MM.1S (cell line): ENCODE measurements around the gene TTC7B.

ENCODE experiments used
- DNase-seq: peaks from one replicate; pipeline ENCODE4 v3.0.0-alpha.2; 2015
- H2AFZ ChIP-seq: fragments of 300-600 bp; sonication (generic); 2 replicates; pipeline ENCODE4 v1.6.0; 2016; ENCODE audit warnings: antibody characterized with exemption, low read length
- H3F3A ChIP-seq: fragments of 300-600 bp; sonication (generic); 2 replicates; pipeline ENCODE4 v1.6.1; 2016; ENCODE audit warnings: mild to moderate bottlenecking, antibody characterized with exemption, low read length, moderate library complexity, mixed read lengths; ENCODE audit not compliant: insufficient read depth
- H3K27ac ChIP-seq: fragments of 300-600 bp; sonication (generic); 2 replicates; pipeline ENCODE4 v1.5.1; 2016; ENCODE audit warnings: mild to moderate bottlenecking, low read length
- H3K27me3 ChIP-seq: fragments of 300-600 bp; sonication (generic); replicated peaks from 2 replicates; pipeline ENCODE4 v1.6.0; 2016; ENCODE audit warnings: low read length; ENCODE audit not compliant: insufficient read depth
- H3K36me3 ChIP-seq: fragments of 300-600 bp; sonication (generic); replicated peaks from 2 replicates; pipeline ENCODE4 v1.6.1; 2016; ENCODE audit warnings: mild to moderate bottlenecking, low read length, mixed read lengths; ENCODE audit not compliant: insufficient read depth
- H3K4me1 ChIP-seq: fragments of 300-600 bp; sonication (generic); 2 replicates; pipeline ENCODE4 v1.6.1; 2016; ENCODE audit warnings: low read length, mixed read lengths
- H3K4me2 ChIP-seq: fragments of 300-600 bp; sonication (generic); 2 replicates; pipeline ENCODE4 v1.6.0; 2016; ENCODE audit warnings: low read depth, low read length
- H3K4me3 ChIP-seq: fragments of 300-600 bp; sonication (generic); 2 replicates; pipeline ENCODE4 v1.5.1; 2016; ENCODE audit warnings: low read length, mixed read lengths
- H3K79me2 ChIP-seq: fragments of 300-600 bp; sonication (generic); 2 replicates; pipeline ENCODE4 v1.6.1; 2016; ENCODE audit warnings: mixed run types, low read length, mixed read lengths
- H3K9ac ChIP-seq: fragments of 300-600 bp; sonication (generic); 2 replicates; pipeline ENCODE4 v1.6.1; 2016; ENCODE audit warnings: low read length, mixed read lengths
- H3K9me2 ChIP-seq: fragments of 300-600 bp; sonication (generic); replicated peaks from 2 replicates; pipeline ENCODE4 v1.6.1; 2016; ENCODE audit warnings: mild to moderate bottlenecking, low read length, mixed read lengths; ENCODE audit not compliant: insufficient read depth
- H3K9me3 ChIP-seq: fragments of 300-600 bp; sonication (generic); replicated peaks from 2 replicates; pipeline ENCODE4 v1.6.1; 2016; ENCODE audit warnings: mild to moderate bottlenecking, low read length, mixed read lengths; ENCODE audit not compliant: insufficient read depth
- H4K20me1 ChIP-seq: fragments of 300-600 bp; sonication (generic); 2 replicates; pipeline ENCODE4 v1.6.1; 2016; ENCODE audit warnings: mild to moderate bottlenecking, low read length, moderate library complexity, mixed read lengths; ENCODE audit not compliant: insufficient read depth
- EZH2 ChIP-seq: fragments of 300-600 bp; sonication (generic); optimal IDR thresholded peaks from 2 replicates; pipeline ENCODE3; 2017; ENCODE audit warnings: low read depth, mild to moderate bottlenecking, antibody characterized with exemption, low read length, mixed read lengths
- EZH2phosphoT487 ChIP-seq: fragments of 300-600 bp; sonication (generic); IDR thresholded peaks from 2 replicates; pipeline ENCODE4 v1.6.1; 2018; ENCODE audit warnings: antibody characterized with exemption, low read length
- TF ChIP-seq, protein P1 (sequence below): fragments of 300-600 bp; sonication (generic); IDR thresholded peaks from 2 replicates; pipeline ENCODE4 v1.5.1; 2016; ENCODE audit warnings: antibody characterized with exemption, low read length, mixed read lengths

Gene TTC7B

DNA sequence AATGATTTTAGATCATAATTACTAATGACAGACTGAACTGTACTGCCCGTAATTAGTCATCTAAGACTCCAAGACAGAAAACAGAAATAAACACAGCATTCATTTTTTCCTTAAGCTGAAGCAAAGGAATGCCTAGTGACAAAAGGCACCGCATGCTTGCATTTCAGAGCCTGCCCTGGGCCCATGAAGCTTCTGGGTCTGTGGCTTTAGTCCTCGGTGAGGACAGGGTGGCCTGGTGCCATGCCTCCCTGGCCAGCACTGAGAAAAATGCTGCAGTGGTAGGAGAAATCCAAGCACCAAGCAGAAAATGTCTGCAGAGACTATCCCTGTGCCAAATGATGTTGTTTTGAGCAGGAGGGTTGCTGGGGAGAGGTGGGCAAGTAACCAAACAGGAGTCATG lies 247.8 kb downstream of the TTC7B start:
- Histone ChIP-seq H3F3A (no peaks in the 10 kb centered on the region), H3K9me2 (no peaks in the 10 kb centered on the region), H3K9ac (no peak overlapping the region), H3K79me2 (no peaks in the 10 kb centered on the region), H2AFZ (no peak overlapping the region), H3K4me2 (no peak overlapping the region), H3K9me3 (no peaks in the 10 kb centered on the region), H3K36me3 (no peaks in the 10 kb centered on the region), H3K27me3 (no peaks in the 10 kb centered on the region), H3K27ac (no peak overlapping the region), H3K4me3 (no peak overlapping the region), H3K4me1 (no peaks in the 10 kb centered on the region), H4K20me1 (no peaks in the 10 kb centered on the region)
- TF ChIP-seq EZH2 (no peak), EZH2phosphoT487 (no peak)
- TF ChIP-seq, protein P1, sequence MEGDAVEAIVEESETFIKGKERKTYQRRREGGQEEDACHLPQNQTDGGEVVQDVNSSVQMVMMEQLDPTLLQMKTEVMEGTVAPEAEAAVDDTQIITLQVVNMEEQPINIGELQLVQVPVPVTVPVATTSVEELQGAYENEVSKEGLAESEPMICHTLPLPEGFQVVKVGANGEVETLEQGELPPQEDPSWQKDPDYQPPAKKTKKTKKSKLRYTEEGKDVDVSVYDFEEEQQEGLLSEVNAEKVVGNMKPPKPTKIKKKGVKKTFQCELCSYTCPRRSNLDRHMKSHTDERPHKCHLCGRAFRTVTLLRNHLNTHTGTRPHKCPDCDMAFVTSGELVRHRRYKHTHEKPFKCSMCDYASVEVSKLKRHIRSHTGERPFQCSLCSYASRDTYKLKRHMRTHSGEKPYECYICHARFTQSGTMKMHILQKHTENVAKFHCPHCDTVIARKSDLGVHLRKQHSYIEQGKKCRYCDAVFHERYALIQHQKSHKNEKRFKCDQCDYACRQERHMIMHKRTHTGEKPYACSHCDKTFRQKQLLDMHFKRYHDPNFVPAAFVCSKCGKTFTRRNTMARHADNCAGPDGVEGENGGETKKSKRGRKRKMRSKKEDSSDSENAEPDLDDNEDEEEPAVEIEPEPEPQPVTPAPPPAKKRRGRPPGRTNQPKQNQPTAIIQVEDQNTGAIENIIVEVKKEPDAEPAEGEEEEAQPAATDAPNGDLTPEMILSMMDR = no peak
- DNase-seq = no peak

DNA sequence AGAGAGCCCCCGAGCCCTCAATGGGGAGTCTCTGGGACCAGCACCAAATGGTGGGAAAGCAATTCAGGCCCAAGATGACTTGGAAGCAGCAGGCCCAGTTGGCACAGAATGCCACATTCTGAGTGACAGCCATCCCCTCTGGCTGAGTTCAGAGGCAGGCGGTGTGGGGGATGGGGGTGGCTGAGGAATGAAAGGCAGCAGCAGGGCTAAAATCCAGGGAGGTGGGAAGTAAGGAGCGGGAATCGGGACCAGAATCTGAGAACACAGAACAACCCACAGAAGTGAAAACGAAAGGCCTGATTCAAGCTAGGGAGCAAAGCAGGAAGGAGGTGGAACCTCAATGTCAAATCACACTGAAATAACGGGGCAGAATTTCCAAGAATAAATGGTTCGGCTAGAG lies 248.2 kb downstream of the TTC7B start:
- no peak overlapping the region for H3K4me2 ChIP-seq
- no peaks in the 10 kb centered on the region for H3K4me1 ChIP-seq
- no peaks in the 10 kb centered on the region for H4K20me1 ChIP-seq
- H3K9ac ChIP-seq = no peak overlapping the region
- no peaks in the 10 kb centered on the region for H3F3A ChIP-seq
- no peak overlapping the region for H3K4me3 ChIP-seq
- H3K9me3 ChIP-seq = no peaks in the 10 kb centered on the region
- H3K9me2 ChIP-seq = no peaks in the 10 kb centered on the region
- H3K79me2 ChIP-seq = no peaks in the 10 kb centered on the region
- no peak overlapping the region for H3K27ac ChIP-seq
- no peaks in the 10 kb centered on the region for H3K36me3 ChIP-seq
- H2AFZ ChIP-seq = no peak overlapping the region
- DNase-seq = no peak
- TF ChIP-seq, protein P1 = no peak
- TF ChIP-seq EZH2 (no peak), EZH2phosphoT487 (no peak)
- no peaks in the 10 kb centered on the region for H3K27me3 ChIP-seq

DNA sequence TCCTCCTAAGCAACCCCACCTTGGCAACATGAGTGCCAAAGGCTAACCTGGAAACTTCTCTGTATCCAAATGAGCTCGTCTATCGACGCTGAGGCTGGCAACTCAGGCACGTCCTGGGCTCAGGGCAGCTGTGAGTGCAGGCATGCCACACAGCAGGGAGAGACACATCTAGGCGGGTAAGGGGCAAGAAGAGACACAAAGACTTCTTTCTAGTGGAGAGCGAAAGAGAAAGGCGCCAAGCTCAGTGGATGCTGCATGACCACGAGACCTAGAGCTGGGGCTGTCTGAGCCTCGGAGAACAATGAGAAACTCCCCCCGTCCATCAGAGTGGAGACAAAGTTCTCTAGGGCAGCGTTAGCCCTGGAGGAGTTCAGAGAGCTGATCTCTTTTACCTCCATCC lies 249.0 kb downstream of the TTC7B start:
- no peaks in the 10 kb centered on the region for H4K20me1 ChIP-seq
- no peak for DNase-seq
- no peak overlapping the region for H2AFZ ChIP-seq
- no peaks in the 10 kb centered on the region for H3K9me3 ChIP-seq
- no peak overlapping the region for H3K9ac ChIP-seq
- H3K36me3 ChIP-seq = no peaks in the 10 kb centered on the region
- TF ChIP-seq EZH2 (no peak), EZH2phosphoT487 (no peak)
- TF ChIP-seq, protein P1 = no peak
- no peak overlapping the region for H3K4me3 ChIP-seq
- H3K27me3 ChIP-seq = no peaks in the 10 kb centered on the region
- H3K4me1 ChIP-seq = no peaks in the 10 kb centered on the region
- H3K27ac ChIP-seq = no peak overlapping the region
- no peaks in the 10 kb centered on the region for H3F3A ChIP-seq
- no peaks in the 10 kb centered on the region for H3K9me2 ChIP-seq
- no peaks in the 10 kb centered on the region for H3K79me2 ChIP-seq
- no peak overlapping the region for H3K4me2 ChIP-seq

DNA sequence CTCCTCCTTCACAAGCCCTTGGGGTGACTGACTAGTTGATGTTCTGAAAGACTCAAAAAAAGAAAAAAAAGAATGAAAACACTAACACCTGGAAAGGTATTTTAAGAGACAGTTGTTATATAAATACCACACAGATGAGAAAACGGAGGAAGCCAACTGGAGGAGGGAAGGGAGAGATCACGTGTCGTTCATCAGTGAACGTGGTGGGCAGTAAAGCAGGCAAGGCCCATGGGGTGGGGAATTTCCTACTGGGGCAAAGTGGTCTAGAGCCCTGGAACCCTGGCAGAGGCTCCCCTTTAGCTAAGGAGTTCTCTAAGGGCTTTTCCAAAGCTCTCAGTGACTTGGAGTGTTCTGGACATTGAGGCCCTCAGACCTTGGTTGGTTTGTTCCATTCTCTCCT lies 249.7 kb downstream of the TTC7B start:
- DNase-seq = no peak
- H3K4me1 ChIP-seq = no peaks in the 10 kb centered on the region

More for the DNA sequence above, 249.7 kb downstream of the TTC7B start:
- H3K4me3 ChIP-seq = no peak overlapping the region
- H3F3A ChIP-seq = no peaks in the 10 kb centered on the region
- no peaks in the 10 kb centered on the region for H3K9me3 ChIP-seq
- no peaks in the 10 kb centered on the region for H3K79me2 ChIP-seq
- H3K27me3 ChIP-seq = no peaks in the 10 kb centered on the region
- H3K36me3 ChIP-seq = no peaks in the 10 kb centered on the region
- H2AFZ ChIP-seq = no peak overlapping the region
- H3K27ac ChIP-seq = no peak overlapping the region
- H3K4me2 ChIP-seq = no peak overlapping the region
- no peak overlapping the region for H3K9ac ChIP-seq
- TF ChIP-seq EZH2phosphoT487 (no peak), EZH2 (no peak)
- TF ChIP-seq, protein P1 = no peak
- no peaks in the 10 kb centered on the region for H3K9me2 ChIP-seq
- no peaks in the 10 kb centered on the region for H4K20me1 ChIP-seq
